HG02588 (cell line): ENCODE measurements around the gene S100G.
"Not testable (repeated sequence)": the region's sequence is repeated elsewhere in the genome, so short reads cannot be mapped to it uniquely, and the experiment has no call there.

Experiments
- ATAC-seq: cut with Tn5 transposase; IDR thresholded peaks from one replicate; pipeline ENCODE4 v1.9.1; 2021; ENCODE audit warnings: mild to moderate bottlenecking, moderate library complexity; ENCODE audit not compliant: unreplicated experiment

S100G gene

GRCh38 chrX:16649858-16650257 is at the start of gene S100G:
Gene S100G, plus strand, starts transcription at chrX:16650158. Its CDS starts 849 bp downstream, at chrX:16651007.
- no peak for ATAC-seq

- no peak for ATAC-seq
These were observed 48.1 kb upstream of the S100G start for GRCh38 chrX:16601885-16602284.

- not testable (repeated sequence) for ATAC-seq
These were observed 46.7 kb upstream of the S100G start for GRCh38 chrX:16603235-16603634.

GRCh38 chrX:16603822-16604221 is 46.1 kb upstream of the S100G start:
- ATAC-seq = no peak

GRCh38 chrX:16604337-16604736 is 45.6 kb upstream of the S100G start:
- no peak for ATAC-seq

GRCh38 chrX:16606142-16606720 is 43.7 kb upstream of the S100G start:
- no peak for ATAC-seq

- no peak for ATAC-seq
These were observed 39.8 kb upstream of the S100G start for GRCh38 chrX:16610121-16610621.

- not testable (repeated sequence) for ATAC-seq
These were observed 39.3 kb upstream of the S100G start for GRCh38 chrX:16610654-16611053.

- no peak for ATAC-seq
These were observed 37.6 kb upstream of the S100G start for GRCh38 chrX:16612257-16612897.

- no peak for ATAC-seq
These were observed 32.6 kb upstream of the S100G start for GRCh38 chrX:16617382-16617781.

GRCh38 chrX:16618422-16618821 is 31.5 kb upstream of the S100G start:
- ATAC-seq = no peak

- no peak for ATAC-seq
These were observed 30.9 kb upstream of the S100G start for GRCh38 chrX:16619024-16619423.

- not testable (repeated sequence) for ATAC-seq
These were observed 21.4 kb upstream of the S100G start for GRCh38 chrX:16628511-16628910.

- no peak for ATAC-seq
These were observed 20.9 kb upstream of the S100G start for GRCh38 chrX:16628946-16629595.

- ATAC-seq = no peak
These were observed 20.0 kb upstream of the S100G start for GRCh38 chrX:16629909-16630308.

- no peak for ATAC-seq
These were observed 16.2 kb upstream of the S100G start for GRCh38 chrX:16633754-16634153.

GRCh38 chrX:16635040-16635439 is 14.9 kb upstream of the S100G start:
- no peak for ATAC-seq

GRCh38 chrX:16635596-16635995 is 14.4 kb upstream of the S100G start:
- no peak for ATAC-seq

GRCh38 chrX:16638533-16638932 is 11.4 kb upstream of the S100G start:
- ATAC-seq = no peak

- no peak for ATAC-seq
These were observed 10.0 kb upstream of the S100G start for GRCh38 chrX:16639966-16640365.

GRCh38 chrX:16640823-16641222 is 9.1 kb upstream of the S100G start:
- ATAC-seq = no peak

GRCh38 chrX:16643176-16643575 is 6.8 kb upstream of the S100G start:
- ATAC-seq = no peak
